Measurements from ENCODE around the gene NFATC2IP. TPM values are rescaled to one million over a fixed set of nuclear protein-coding genes. Genes with fewer than 3 reads are reported as not detected.

NFATC2IP gene
- total and polyA plus RNA-seq, 2 donors (not counting 1 experiment from before 2014, with no cell fraction given): 96.4 to 102 TPM

DNA sequence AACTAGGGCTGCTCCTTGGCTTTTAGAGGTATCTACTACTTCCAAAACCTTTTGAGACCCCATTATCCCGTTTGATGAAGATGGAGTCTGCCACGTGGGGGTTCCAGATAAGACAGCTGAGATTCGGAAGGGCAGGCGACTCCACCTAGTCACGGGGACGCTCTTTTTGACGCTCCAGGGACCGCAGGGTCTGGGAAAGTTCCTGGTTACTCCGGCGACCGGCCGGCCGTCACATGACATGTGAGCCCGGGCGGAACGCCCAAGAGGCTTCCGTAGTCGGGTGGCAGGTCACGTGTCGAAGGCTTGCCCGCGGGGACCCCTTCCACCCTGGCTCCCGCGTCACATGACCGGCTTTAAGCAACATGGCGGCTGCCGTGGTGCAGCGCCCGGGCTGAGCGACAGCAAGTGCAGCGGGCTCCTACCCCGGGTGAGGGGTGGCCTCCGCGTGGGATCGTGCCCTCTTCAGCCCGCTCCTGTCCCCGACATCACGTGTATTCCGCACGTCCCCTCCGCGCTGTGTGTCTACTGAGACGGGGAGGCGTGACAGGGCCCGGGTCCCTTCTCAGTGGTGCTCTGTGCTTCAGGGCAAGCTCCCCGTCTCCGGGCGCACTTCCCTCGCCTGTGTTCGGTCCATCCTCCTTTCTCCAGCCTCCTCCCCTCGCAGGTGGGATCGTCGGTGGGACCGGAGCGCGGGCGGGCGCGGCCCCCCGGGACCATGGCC lies 23.9 kb downstream of the NFATC2IP start, which contains the start of gene SPNS1:
Gene SPNS1 (plus strand): TSS at position 342 of the 721 bp plus-strand sequence. CDS start 374 bp downstream, at position 716.
- H3K4me3 ChIP-seq (ENCODE audit: control extremely low read depth in 1 of 5, extremely low read depth in 1 of 5, insufficient read depth in 1 of 5, low read depth in 2 of 5, low read length in 4 of 5): peak within 1 kb of the TSS; percentile 75 to 95 (median 83)
- DNase-seq (peak; percentile 96), ATAC-seq (ENCODE audit: low read depth) (peak; percentile 89)
- H3K9me3 Mint-ChIP-seq (ENCODE audit: insufficient read depth): no peaks in the 10 kb centered on the region
- H3K9ac ChIP-seq (ENCODE audit: low read length): peak within 1 kb of the TSS; percentile 93
- H3K27me3 ChIP-seq (replicated peaks in 1 of 4; ENCODE audit: control extremely low read depth in 1 of 4, control insufficient read depth in 3 of 4, insufficient read depth in 4 of 4, low read length in 3 of 4): no peaks in the 10 kb centered on the region
- peak within 1 kb of the TSS; percentile 65 to 90 for H3K27ac ChIP-seq (ENCODE audit: low read length in 2 of 2)
- peaks cover 13 to 17% of the 10 kb centered on the region in 2 donors for H3K4me1 ChIP-seq (ENCODE audit: control insufficient read depth in 2 of 2, insufficient read depth in 2 of 2, low read length in 2 of 2)
- peak within 1 kb of the TSS; percentile 96 for H3K4me3 Mint-ChIP-seq
- intact Hi-C loops (cut with micrococcal nuclease): loop anchor here (1.0 to 5.0 kb wide), 2 partner anchors 24 to 482 kb away; partner anchors contain the start of genes APOBR, CLN3 and NFATC2IP
- H2AFZ ChIP-seq (ENCODE audit: insufficient read depth, low read depth, low read length, poor library complexity, severe bottlenecking): peak within 1 kb of the TSS; percentile 96
- ChIA-PET CTCF (interaction anchor here (0.9 to 3.0 kb wide), 3 partner anchors 16 to 100 kb away, joined by 3 to 13 read pairs (median 5); no protein-coding TSS in a partner anchor), POLR2A (interaction anchor here (0.5 to 1.7 kb wide), 6 partner anchors 58 to 152 kb away, joined by 3 to 9 read pairs (median 4); partner anchors contain the start of genes ATXN2L and TUFM)
- H3K27ac Mint-ChIP-seq: peak within 1 kb of the TSS; percentile 95
- peaks cover 13% of the 10 kb centered on the region for H4K20me1 ChIP-seq (ENCODE audit: control insufficient read depth, insufficient read depth, low read length, poor library complexity, severe bottlenecking)
- no peaks in the 10 kb centered on the region for H3K9me3 ChIP-seq (ENCODE audit: control extremely low read depth in 1 of 3, control insufficient read depth in 2 of 3, insufficient read depth in 1 of 3, low read length in 2 of 3)
- peaks cover 0 to 26% of the 10 kb centered on the region in 2 experiments for H3K36me3 ChIP-seq (replicated peaks in 1 of 2; ENCODE audit: control extremely low read depth in 1 of 2, control insufficient read depth in 1 of 2, extremely low read depth in 1 of 2, insufficient read depth in 2 of 2, low read length in 1 of 2)
- H3K4me2 ChIP-seq (replicated peaks; ENCODE audit: low read depth, low read length, poor library complexity, severe bottlenecking): peak within 1 kb of the TSS; percentile 98
- H3K4me1 Mint-ChIP-seq: peaks cover 30% of the 10 kb centered on the region
- H3K79me2 ChIP-seq (ENCODE audit: control insufficient read depth, insufficient read depth, low read length): peaks cover 34% of the 10 kb centered on the region
- H3K27me3 Mint-ChIP-seq: no peaks in the 10 kb centered on the region
- under 1% methylated on average over 60 of the region's 60 CpGs for WGBS (ENCODE audit: insufficient coverage)
- no peak for TF ChIP-seq EZH2 (IDR thresholded peaks at IDR 0.05; ENCODE audit: borderline replicate concordance, insufficient read depth, low read depth, low read length, poor library complexity, severe bottlenecking)
- TF ChIP-seq, protein P1, sequence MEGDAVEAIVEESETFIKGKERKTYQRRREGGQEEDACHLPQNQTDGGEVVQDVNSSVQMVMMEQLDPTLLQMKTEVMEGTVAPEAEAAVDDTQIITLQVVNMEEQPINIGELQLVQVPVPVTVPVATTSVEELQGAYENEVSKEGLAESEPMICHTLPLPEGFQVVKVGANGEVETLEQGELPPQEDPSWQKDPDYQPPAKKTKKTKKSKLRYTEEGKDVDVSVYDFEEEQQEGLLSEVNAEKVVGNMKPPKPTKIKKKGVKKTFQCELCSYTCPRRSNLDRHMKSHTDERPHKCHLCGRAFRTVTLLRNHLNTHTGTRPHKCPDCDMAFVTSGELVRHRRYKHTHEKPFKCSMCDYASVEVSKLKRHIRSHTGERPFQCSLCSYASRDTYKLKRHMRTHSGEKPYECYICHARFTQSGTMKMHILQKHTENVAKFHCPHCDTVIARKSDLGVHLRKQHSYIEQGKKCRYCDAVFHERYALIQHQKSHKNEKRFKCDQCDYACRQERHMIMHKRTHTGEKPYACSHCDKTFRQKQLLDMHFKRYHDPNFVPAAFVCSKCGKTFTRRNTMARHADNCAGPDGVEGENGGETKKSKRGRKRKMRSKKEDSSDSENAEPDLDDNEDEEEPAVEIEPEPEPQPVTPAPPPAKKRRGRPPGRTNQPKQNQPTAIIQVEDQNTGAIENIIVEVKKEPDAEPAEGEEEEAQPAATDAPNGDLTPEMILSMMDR (IDR thresholded peaks at IDR 0.05): no peak
